ENCODE data around the gene RASSF5.

DNA sequence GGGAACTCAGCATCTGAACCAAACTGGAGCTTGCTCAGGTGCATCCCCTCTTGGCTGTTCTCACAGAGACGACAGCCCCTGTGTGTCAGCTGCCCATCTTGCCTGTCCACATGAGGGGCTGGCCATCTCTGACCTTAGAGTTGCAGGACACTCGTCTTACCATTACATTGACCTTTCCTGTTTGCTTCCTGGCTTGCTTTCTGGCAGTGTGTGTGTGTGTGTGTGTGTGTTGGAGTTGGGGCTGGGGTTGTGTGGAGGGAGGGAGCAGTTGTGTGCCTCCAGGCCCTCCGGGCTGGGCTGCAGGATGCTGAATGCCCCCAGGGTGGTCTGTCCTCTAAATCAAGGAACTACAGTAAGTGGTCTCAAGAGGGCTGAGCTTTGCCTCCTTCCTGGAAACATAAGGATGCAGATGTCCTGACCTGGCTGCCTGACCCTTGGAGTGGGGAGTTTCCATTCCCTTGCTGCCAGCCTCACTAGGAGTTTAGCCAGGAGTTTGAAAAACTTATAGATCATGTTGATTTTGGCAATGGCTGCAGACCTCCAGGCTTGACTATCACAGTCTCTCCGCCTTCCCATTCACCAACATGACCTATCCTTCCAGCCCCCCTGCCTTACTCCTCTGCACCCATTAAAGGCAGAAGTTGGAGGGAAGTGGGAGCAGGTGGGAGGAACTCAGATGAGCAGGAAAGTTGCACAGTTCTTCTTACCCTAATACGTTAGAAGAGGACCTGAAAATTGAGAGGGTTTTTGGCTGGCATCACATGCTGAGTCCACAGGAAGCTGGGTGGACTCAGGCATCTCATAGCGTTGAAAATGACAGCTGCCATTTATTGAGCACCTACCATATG lies 19.0 kb downstream of the RASSF5 start:
- TF ChIP-seq, protein P1, sequence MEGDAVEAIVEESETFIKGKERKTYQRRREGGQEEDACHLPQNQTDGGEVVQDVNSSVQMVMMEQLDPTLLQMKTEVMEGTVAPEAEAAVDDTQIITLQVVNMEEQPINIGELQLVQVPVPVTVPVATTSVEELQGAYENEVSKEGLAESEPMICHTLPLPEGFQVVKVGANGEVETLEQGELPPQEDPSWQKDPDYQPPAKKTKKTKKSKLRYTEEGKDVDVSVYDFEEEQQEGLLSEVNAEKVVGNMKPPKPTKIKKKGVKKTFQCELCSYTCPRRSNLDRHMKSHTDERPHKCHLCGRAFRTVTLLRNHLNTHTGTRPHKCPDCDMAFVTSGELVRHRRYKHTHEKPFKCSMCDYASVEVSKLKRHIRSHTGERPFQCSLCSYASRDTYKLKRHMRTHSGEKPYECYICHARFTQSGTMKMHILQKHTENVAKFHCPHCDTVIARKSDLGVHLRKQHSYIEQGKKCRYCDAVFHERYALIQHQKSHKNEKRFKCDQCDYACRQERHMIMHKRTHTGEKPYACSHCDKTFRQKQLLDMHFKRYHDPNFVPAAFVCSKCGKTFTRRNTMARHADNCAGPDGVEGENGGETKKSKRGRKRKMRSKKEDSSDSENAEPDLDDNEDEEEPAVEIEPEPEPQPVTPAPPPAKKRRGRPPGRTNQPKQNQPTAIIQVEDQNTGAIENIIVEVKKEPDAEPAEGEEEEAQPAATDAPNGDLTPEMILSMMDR (IDR thresholded peaks at IDR 0.05 in 2 of 3, conservative IDR thresholded peaks at IDR 0.05 in 1 of 3; ENCODE audit: insufficient read depth in 2 of 3, low read depth in 1 of 3, low read length in 3 of 3), result no peak
- TF ChIP-seq KAT7 (CRISPR knock-in tag; IDR thresholded peaks at IDR 0.05; ENCODE audit: borderline replicate concordance) (no peak), POLR2A (conservative IDR thresholded peaks at IDR 0.05) (no peak), EP300 (IDR thresholded peaks at IDR 0.05; ENCODE audit: low read length) (no peak)

All from K562 (cell line).